HL-60 (cell line): ENCODE data around the gene ISOC1.

Source experiments
- DNase-seq, 2 experiments: peaks; one replicate each; pipeline ENCODE4 v3.0.0-alpha.2; 2010 to 2020; ENCODE audit warnings: low read depth in 1 of 2, low spot score in 1 of 2
- H3K27ac ChIP-seq: fragments of 250-450 bp; sonication (Bioruptor Pico); replicated peaks from 2 replicates; pipeline ENCODE4 v1.5.1; 2020; ENCODE audit warnings: mild to moderate bottlenecking, moderate library complexity
- H3K27me3 ChIP-seq: fragments of 250-450 bp; sonication (Bioruptor Pico); 2 replicates; pipeline ENCODE4 v1.5.1; 2021; ENCODE audit warnings: mild to moderate bottlenecking, moderate library complexity; ENCODE audit not compliant: insufficient read depth, poor library complexity, severe bottlenecking
- H3K4me3 ChIP-seq: replicated peaks from 2 replicates; pipeline ENCODE4 v1.5.1; 2011; ENCODE audit warnings: mild to moderate bottlenecking, control low read depth, low read length; ENCODE audit not compliant: insufficient read depth
- CTCF ChIP-seq: IDR thresholded peaks from one replicate; pipeline ENCODE4 v1.5.1; 2011; ENCODE audit warnings: low read length, control low read depth, inconsistent platforms; ENCODE audit not compliant: insufficient read depth
- GABPA ChIP-seq: IDR thresholded peaks from 2 replicates; pipeline ENCODE4 v1.6.1; 2012; ENCODE audit warnings: low read depth
- POLR2AphosphoS5 ChIP-seq: IDR thresholded peaks from 2 replicates; pipeline ENCODE4 v1.6.1; 2012; ENCODE audit warnings: low read depth
- REST ChIP-seq: IDR thresholded peaks from 2 replicates; pipeline ENCODE4 v1.6.1; 2012; ENCODE audit warnings: low read depth; ENCODE audit not compliant: insufficient replicate concordance
- SPI1 ChIP-seq: IDR thresholded peaks from 2 replicates; pipeline ENCODE4 v1.6.1; 2012; ENCODE audit warnings: low read depth, mild to moderate bottlenecking, borderline replicate concordance

Gene ISOC1

DNA sequence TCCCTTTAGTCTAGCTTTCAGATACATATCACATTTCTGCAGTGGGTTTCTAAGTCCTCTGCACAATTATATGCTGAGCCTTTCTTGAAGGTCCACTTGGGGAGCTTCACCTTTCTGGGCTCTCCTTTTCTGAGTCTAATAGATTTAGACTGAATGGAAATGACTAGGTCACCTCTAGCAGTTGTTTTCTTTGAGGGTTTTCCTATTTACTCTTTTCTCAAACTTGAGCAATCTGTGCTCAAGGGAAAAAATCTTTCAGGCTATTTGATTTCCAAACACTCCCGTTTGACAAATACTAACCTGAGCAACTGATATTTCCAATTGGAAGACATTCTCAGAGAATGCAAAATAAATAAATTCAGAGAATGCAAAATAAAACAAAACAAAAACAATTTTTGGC, 39.0 kb downstream of the ISOC1 start:
- Histone ChIP-seq H3K27ac (no peak overlapping the region), H3K27me3 (no peaks in the 10 kb centered on the region), H3K4me3 (no peak overlapping the region)
- TF ChIP-seq GABPA (no peak), POLR2AphosphoS5 (no peak), CTCF (no peak), SPI1 (no peak), REST (no peak)
- DNase-seq, result no peak

GRCh38 chr5:129135633-129136032, 41.1 kb downstream of the ISOC1 start:
- H3K4me3 ChIP-seq, result no peak overlapping the region
- TF ChIP-seq GABPA (no peak), REST (no peak), POLR2AphosphoS5 (no peak), CTCF (no peak), SPI1 (no peak)
- no peaks in the 10 kb centered on the region for H3K27me3 ChIP-seq
- DNase-seq, result no peak
- H3K27ac ChIP-seq, result no peak overlapping the region

DNA sequence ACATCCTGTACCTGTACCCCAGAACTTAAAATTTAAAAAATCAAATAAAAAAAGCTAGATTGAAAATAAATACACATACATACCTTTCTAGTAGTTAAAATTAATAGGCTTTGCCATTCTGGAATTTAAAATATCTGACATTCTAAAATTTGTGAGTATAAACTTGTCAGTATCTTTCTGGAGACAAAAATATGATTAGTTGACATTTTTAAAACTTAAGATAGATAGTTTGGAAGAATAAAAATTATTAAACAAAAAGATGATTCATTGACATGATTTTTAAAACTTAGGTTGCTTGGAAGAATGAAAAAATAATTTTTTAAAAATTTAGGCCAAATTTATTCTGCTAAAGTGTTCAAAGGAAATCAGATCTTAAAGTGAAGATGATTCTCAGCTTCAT, 43.1 kb downstream of the ISOC1 start:
- no peak for TF ChIP-seq REST
- no peak for DNase-seq
- H3K27me3 ChIP-seq, result no peaks in the 10 kb centered on the region
- H3K27ac ChIP-seq, result no peak overlapping the region
- H3K4me3 ChIP-seq, result no peak overlapping the region

- H3K27me3 ChIP-seq, result no peaks in the 10 kb centered on the region
- H3K27ac ChIP-seq, result no peak overlapping the region
- TF ChIP-seq SPI1 (no peak), CTCF (no peak), REST (no peak), GABPA (no peak), POLR2AphosphoS5 (no peak)
- DNase-seq, result no peak
- H3K4me3 ChIP-seq, result no peak overlapping the region
These were observed 46.5 kb downstream of the ISOC1 start for GRCh38 chr5:129141078-129141477.
